WI38 (cell line): Measurements from ENCODE around the gene TBC1D30.

Source experiments
- H3K4me3 ChIP-seq: 2 replicates; pipeline ENCODE4 v1.5.1; 2011; ENCODE audit warnings: low read depth, mild to moderate bottlenecking, control low read depth, low read length
- TF ChIP-seq, protein P1 (sequence below): IDR thresholded peaks from 2 replicates; pipeline ENCODE4 v1.5.1; 2012; ENCODE audit warnings: low read depth, mild to moderate bottlenecking, control low read depth, low read length

TBC1D30 gene

GRCh38 chr12:64808110-64808509 lies 16.3 kb upstream of the TBC1D30 start:
- no peak overlapping the region for H3K4me3 ChIP-seq
- TF ChIP-seq, protein P1, sequence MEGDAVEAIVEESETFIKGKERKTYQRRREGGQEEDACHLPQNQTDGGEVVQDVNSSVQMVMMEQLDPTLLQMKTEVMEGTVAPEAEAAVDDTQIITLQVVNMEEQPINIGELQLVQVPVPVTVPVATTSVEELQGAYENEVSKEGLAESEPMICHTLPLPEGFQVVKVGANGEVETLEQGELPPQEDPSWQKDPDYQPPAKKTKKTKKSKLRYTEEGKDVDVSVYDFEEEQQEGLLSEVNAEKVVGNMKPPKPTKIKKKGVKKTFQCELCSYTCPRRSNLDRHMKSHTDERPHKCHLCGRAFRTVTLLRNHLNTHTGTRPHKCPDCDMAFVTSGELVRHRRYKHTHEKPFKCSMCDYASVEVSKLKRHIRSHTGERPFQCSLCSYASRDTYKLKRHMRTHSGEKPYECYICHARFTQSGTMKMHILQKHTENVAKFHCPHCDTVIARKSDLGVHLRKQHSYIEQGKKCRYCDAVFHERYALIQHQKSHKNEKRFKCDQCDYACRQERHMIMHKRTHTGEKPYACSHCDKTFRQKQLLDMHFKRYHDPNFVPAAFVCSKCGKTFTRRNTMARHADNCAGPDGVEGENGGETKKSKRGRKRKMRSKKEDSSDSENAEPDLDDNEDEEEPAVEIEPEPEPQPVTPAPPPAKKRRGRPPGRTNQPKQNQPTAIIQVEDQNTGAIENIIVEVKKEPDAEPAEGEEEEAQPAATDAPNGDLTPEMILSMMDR = no peak

GRCh38 chr12:64810831-64811230 lies 13.6 kb upstream of the TBC1D30 start:
- TF ChIP-seq, protein P1 = no peak

DNA sequence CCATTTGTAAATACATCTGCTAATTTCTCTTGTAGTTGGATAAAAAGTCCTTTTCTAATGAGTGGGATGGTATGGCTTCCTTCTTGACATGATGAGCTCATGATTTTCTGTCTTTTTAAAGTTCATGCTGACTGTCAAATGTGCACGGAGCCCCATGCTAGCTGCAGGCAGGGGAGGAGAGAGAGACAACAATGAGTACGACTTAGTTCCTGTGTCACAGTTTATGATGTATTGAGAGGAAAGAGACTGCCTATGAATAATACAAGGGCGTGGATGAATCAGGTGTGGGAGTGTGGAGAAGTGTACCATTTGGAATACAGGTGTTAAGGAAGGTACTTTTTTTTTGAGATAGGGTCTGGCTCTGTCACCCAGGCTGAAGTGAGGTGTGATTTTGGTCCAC lies 10.7 kb upstream of the TBC1D30 start:
- H3K4me3 ChIP-seq = no peak overlapping the region

More at GRCh38 chr12:64810831-64811230, 13.6 kb upstream of the TBC1D30 start:
- no peak overlapping the region for H3K4me3 ChIP-seq

DNA sequence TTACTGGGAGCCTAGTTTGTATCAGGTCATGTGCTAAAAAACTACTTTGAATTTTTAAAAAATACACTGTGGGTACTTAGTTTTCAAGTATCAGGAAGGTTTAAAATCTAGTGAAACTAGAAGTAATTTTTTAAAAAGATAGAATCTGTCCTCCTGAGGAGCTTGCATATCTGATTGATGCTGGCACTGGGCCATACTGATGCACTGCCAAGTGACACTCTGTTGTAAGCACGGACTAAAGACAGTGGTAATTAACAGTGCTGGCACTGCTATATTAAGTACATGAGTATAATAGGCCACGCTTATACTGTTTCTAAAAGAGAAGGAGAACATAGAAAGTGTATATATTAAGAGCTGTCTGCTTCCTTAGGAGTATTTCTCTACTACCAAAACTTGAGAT lies 10.0 kb upstream of the TBC1D30 start:
- TF ChIP-seq, protein P1 = no peak

More for the DNA sequence above, 10.7 kb upstream of the TBC1D30 start:
- TF ChIP-seq, protein P1 = no peak

DNA sequence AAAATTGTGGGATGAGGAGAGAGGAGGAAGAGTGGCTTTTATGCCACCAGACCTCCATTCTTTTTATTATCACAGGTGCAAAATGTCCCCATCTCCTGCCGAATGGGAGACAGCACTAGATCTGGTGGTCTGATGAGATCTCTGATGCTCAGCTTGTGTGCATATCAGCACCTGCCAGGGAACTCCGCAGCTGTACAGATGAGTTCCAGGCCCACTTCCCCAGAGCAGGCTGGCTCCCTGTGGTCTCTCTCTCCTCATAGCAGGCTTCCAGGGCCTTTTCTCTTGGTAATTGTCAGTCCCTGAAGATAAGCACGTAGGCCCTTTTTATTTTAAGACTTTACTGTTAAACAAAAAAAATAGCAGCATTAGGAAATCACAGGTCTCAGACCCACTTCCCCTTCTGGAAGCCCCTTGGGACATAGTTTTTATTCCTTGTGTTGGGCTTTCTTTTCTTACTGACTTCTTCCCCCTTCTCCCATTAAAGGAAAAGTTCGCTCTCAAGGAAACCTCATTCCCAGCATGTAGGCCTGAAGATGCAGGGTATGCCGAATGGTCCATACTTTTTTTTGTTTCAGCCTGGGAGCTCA lies 4.5 kb upstream of the TBC1D30 start:
- no peak overlapping the region for H3K4me3 ChIP-seq
- TF ChIP-seq, protein P1 = no peak

More for the DNA sequence above, 10.0 kb upstream of the TBC1D30 start:
- H3K4me3 ChIP-seq = no peak overlapping the region

DNA sequence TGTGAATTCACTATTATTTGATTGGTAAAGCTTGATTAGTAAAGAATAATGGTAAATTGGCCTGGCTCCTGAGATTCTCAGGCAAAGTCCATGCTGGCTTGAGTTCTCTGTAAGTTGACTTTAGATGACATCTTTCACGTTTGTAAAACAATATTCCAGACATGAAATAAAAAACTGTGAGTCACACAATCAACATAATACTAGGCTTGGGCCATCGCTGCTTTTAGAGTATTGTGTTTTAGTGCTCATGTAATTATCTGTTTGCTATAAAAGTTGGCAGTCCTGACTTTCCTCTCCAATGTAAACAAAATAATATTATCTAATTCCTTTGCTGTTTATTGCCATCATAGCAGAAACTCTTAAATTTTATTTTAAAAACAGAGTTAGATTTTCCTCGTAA lies 3.9 kb upstream of the TBC1D30 start:
- TF ChIP-seq, protein P1 = no peak
- no peak overlapping the region for H3K4me3 ChIP-seq

- TF ChIP-seq, protein P1 = no peak
Observed at GRCh38 chr12:64821116-64821630, 3.3 kb upstream of the TBC1D30 start.

More at GRCh38 chr12:64821116-64821630, 3.3 kb upstream of the TBC1D30 start:
- H3K4me3 ChIP-seq = no peak overlapping the region
